ENCODE measurements around the gene NUP188.

Gene NUP188

GRCh38 chr9:129042016-129042415, 94.5 kb downstream of the NUP188 start:
- CTCF ChIA-PET = no interaction called here
- no peak for TF ChIP-seq NFRKB (IDR thresholded peaks at IDR 0.05)
- DNase-seq (ENCODE audit: extremely low spot score) = no peak
- POLR2A ChIA-PET = no interaction called here

- TF ChIP-seq HDGF (IDR thresholded peaks at IDR 0.05; ENCODE audit: borderline replicate concordance) = no peak
- TF ChIP-seq BHLHE40 (IDR thresholded peaks at IDR 0.05; ENCODE audit: borderline replicate concordance) = no peak
- no peak for TF ChIP-seq FOXM1 (IDR thresholded peaks at IDR 0.05; ENCODE audit: borderline replicate concordance)
- no peak for TF ChIP-seq L3MBTL2 (conservative IDR thresholded peaks at IDR 0.05)
- TF ChIP-seq ZNF384 (IDR thresholded peaks at IDR 0.05) = no peak
- TF ChIP-seq FOXA1 (IDR thresholded peaks at IDR 0.05) = no peak
- TF ChIP-seq ELF4 (IDR thresholded peaks at IDR 0.05) = no peak
- TF ChIP-seq PKNOX1 (IDR thresholded peaks at IDR 0.05) = no peak
- no peak for TF ChIP-seq SUZ12 (IDR thresholded peaks at IDR 0.05)
- TF ChIP-seq NFRKB (IDR thresholded peaks at IDR 0.05) = no peak
- TF ChIP-seq LEF1 (IDR thresholded peaks at IDR 0.05; ENCODE audit: borderline replicate concordance) = no peak
- TF ChIP-seq TARDBP (IDR thresholded peaks at IDR 0.05) = no peak
- TF ChIP-seq ARNT (IDR thresholded peaks at IDR 0.05) = no peak
- TF ChIP-seq CTBP1 (IDR thresholded peaks at IDR 0.05; ENCODE audit: borderline replicate concordance) = no peak
- TF ChIP-seq SP1 (IDR thresholded peaks at IDR 0.05) = no peak
- TF ChIP-seq FOXK2 (IDR thresholded peaks at IDR 0.05) = no peak
- ChIA-PET POLR2A (no interaction called here), CTCF (no interaction called here)
- no peak for DNase-seq (ENCODE audit: extremely low spot score)
Measured at GRCh38 chr9:129052592-129052991, 105.1 kb downstream of the NUP188 start.

DNA sequence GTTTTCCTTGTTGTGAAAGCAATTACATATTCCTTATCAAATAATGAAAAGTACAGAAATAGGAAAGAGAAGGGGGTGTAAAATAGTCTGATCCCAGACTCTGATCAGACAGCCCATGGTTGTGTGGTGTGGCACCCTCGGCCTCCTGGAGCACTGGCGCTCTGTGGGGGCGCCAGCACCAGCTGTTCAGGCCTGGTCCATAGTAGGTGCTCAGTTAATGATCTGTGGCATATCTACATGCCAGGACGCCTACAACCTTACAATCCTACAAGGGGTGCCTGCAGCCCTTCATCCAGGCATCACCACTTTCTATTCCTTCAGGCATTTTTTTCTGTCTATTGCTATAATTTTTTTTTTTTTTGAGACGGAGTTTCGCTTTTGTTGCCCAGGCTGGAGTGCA, 105.5 kb downstream of the NUP188 start:
- CTCF ChIA-PET = no interaction called here
- DNase-seq (ENCODE audit: extremely low spot score) = no peak
- POLR2A ChIA-PET = interaction anchor here (1.3 kb wide), 1 partner anchor 17 kb away, joined by 5 read pairs; the partner anchor contains the start of gene MIGA2
- TF ChIP-seq BHLHE40 (IDR thresholded peaks at IDR 0.05; ENCODE audit: borderline replicate concordance) (no peak), TARDBP (IDR thresholded peaks at IDR 0.05) (no peak), ELF4 (IDR thresholded peaks at IDR 0.05) (no peak)

GRCh38 chr9:129054163-129054851, 106.8 kb downstream of the NUP188 start:
- POLR2A ChIA-PET = interaction anchor here (1.1 to 1.3 kb wide), 2 partner anchors 18 to 27 kb away, joined by 3 to 5 read pairs; partner anchors contain the start of gene MIGA2
- CTCF ChIA-PET = no interaction called here
- TF ChIP-seq SP1 (IDR thresholded peaks at IDR 0.05) (no peak), CTBP1 (IDR thresholded peaks at IDR 0.05; ENCODE audit: borderline replicate concordance) (no peak), ARNT (IDR thresholded peaks at IDR 0.05) (no peak), PKNOX1 (IDR thresholded peaks at IDR 0.05) (no peak), FOXM1 (IDR thresholded peaks at IDR 0.05; ENCODE audit: borderline replicate concordance) (no peak), TARDBP (IDR thresholded peaks at IDR 0.05) (no peak), ZNF384 (IDR thresholded peaks at IDR 0.05) (no peak), FOXA1 (IDR thresholded peaks at IDR 0.05) (no peak), NFRKB (IDR thresholded peaks at IDR 0.05) (no peak), BHLHE40 (IDR thresholded peaks at IDR 0.05; ENCODE audit: borderline replicate concordance) (no peak), L3MBTL2 (conservative IDR thresholded peaks at IDR 0.05) (no peak)
- DNase-seq (ENCODE audit: extremely low spot score) = no peak

Measured in HEK293T (cell line).